HL-60/S4 treated with phorbol 12-myristate 13-acetate at 8.2 ng/mL for 4 days and 3 days (cell line): ENCODE measurements around the gene PDAP1.
"Not testable (repeated sequence)": the region's sequence is repeated elsewhere in the genome, so short reads cannot be mapped to it uniquely, and the experiment has no call there.

ENCODE experiments used
- in situ Hi-C: fragments of 300-500 bp; cut with MboI; formaldehyde crosslinking; loops from 2 replicates; pipeline ENCODE4 v1.15.0; 2022; ENCODE audit warnings: low sequenced_read_pairs

PDAP1 gene

DNA sequence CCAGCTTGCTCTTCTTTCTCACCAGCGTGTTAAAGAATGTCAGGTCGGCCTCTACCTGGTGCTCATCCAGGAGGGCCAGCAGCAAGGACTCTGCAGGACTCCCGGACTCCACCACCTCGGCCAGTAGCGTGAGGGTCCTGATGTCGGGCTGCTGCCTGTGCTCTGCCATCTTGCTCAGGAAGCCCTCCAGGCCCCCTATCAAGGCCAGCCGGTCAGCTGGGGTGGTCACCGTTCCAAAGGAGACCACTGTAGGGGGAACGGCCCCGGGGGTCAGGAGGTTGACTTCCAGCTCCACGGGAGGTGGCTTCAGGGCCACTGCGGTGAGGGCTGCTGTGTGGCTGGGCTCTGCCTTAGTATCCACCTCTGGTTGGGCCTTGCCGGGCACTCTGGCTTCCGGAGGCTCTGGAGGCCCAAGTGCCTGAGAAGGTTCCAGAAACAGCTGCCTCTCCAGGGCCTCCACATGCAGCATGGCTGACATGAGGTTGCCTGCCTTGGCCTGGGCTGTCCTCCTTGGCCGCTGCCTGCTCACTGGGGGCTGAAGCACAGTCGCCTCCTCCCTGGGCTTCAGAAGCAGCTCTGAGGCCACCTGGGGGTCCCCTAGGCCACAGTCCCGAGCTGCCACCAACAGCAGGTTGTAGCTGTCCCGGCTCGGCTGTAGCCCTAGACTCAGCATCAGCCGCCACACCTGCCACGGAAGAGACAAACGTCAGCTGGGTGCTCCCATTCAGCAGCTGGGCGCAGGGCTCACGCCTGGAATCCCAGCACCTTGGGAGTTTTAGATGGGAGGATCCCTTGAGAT lies 16.7 kb upstream of the PDAP1 start:
- in situ Hi-C loops = no loop called here

DNA sequence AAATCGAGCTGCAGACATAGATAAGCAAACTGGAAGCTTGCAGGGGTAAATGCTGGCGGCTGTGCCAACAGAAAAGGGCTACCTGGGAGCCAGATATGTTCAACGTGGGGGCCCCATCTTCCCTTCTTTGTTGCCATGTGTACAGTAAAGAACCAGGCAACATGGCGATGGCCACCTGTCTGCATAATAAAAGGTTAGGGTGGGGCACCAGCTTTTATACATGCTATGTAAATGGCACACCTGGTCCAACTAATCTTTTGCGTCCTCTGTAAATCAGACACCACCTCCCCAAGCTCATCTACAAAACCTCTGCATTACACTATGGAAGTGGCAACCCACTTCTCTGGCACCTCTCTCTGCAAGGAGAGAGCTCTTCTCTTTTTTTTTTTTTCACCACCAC lies 14.2 kb upstream of the PDAP1 start:
- in situ Hi-C loops = no loop called here

DNA sequence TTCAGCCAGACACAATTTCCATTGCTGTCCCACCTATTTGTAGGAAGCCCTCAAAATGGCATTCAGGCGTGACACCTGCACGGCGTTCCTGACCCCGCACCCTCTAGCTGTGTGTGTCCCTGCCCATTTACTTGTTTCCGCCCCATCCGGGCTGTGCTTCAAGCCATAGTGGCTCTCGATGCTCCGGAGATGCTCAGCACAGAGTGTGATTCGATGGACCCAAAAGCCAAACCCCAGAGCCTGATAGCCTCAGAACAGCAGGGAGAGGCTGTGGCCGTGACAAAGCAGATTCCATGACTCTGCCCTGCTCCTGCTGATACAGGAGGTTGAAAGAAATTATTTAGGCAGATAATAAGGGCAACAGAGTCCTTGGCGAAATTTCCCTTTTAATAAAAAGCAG lies 13.8 kb upstream of the PDAP1 start:
- in situ Hi-C loops = no loop called here

GRCh38 chr7:99420986-99421385 lies 12.6 kb upstream of the PDAP1 start:
- in situ Hi-C loops = no loop called here

DNA sequence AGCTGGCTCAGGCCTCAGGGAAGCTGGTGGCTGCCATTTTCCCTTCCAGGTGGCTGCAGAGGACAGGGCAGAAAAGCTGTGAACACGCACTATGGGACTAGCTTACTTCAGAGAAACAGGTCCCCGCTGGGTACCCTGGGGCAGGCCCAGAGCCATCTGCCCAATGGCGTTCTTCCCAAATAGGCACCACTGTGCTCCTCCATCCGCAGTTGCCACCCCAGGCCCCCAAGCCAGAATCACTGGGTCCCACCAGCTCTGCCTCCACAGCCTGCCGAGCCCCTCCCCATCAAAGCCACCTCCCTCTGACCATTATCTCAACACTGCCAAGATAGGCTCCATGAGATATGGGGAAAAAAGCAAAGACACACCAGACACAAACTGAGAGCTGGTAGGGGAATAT lies 11.8 kb upstream of the PDAP1 start:
- in situ Hi-C loops = no loop called here

DNA sequence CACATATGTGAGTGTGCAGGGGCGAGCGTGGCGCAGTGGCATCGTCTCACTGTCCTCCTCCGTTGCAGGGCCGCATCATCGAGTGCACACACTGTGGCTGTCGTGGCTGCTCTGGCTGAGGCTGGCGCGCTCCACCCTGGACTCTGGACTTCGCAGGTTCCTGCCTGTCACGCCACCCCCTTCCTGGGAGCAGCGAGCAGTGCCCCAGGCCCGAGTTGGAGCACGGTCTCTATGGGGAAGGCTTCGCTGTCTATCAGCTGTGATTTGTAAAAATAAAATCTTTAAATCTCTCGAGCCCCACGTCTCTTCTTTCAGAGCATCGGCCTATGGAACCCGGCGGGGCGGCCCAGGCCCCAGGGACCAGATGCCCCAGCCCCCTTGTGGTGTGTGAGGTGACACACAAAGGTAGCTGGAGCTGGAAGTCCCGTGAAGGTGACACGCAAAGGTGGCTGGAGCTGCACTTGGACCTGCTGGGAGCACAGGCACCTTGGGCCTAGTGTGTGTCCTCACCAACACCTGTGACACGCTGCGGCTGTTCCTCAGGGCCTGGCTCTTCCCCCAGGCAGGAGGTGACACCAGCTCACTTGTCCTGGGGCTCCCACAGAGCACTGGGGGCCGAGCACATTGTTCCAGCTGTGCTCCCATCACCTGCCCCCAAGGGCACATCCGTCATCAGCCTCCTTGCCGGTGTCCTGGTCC lies 11.1 kb upstream of the PDAP1 start:
- in situ Hi-C loops = no loop called here

- in situ Hi-C loops = no loop called here
Observed at GRCh38 chr7:99418260-99418659, 9.9 kb upstream of the PDAP1 start.

- in situ Hi-C loops = not testable (repeated sequence)
Observed at GRCh38 chr7:99415513-99416127, 7.2 kb upstream of the PDAP1 start.

DNA sequence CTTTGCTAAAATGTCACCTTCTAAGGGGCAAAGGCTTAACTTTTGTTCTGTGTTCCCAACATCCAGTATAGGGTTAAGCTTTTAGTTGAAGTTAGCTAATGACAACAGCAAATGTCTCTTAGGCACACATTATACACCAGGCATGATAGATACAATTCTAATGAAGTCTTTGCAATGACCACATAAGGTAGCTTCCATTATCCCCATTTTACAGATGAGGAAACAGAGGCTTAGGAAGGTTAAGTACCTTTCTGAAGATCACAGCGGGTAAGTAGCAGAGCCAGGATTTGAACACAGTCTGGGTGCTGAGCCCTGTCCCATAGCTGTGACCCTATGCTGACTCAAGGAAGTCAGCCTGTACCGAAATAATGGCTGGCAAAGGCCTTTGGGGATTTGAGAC lies 2.2 kb upstream of the PDAP1 start:
- in situ Hi-C loops = no loop called here

GRCh38 chr7:99409806-99410205 lies 1.4 kb upstream of the PDAP1 start:
- in situ Hi-C loops = no loop called here

DNA sequence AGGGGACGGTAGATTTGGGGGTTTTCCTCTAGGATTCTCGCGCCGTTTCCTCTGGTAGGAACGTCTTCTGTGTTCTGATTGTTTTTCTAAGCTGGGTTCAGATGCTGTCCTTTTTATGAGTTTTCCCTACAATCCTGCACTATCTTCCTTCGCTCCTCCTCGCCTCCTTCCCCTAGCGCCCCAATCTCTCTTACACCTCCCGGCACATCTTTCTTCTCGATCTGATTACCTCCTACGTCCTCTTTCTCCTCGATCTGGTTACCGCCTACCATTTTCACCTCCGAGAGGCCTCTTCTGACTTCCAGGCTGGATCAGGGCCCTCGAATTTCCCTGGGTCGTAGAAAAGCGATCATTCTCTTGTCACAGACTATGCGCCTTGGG lies 785 bp upstream of the PDAP1 start:
- in situ Hi-C loops = no loop called here

- in situ Hi-C loops = no loop called here
Observed at GRCh38 chr7:99407872-99408378, 472 bp downstream of the PDAP1 start.

DNA sequence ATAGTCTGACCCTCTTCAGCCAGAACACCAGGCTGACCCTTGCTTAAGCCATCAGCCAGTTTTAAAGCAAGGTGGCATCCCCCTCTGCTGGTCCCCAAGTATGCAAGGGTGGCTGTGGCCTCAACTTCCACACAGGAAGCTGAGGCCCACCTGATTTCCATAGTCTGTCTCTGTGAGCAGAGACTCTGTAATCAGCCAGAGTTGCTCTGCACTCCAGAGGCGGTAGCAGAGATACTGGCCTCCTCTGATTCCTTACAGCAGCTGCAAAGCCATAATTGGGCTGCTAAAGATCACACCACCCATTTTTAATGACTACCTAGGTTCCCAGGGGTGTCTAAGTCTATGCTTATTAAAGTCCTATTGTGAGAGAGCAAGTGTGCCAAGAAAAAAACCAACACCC lies 1.8 kb downstream of the PDAP1 start:
- in situ Hi-C loops = no loop called here

DNA sequence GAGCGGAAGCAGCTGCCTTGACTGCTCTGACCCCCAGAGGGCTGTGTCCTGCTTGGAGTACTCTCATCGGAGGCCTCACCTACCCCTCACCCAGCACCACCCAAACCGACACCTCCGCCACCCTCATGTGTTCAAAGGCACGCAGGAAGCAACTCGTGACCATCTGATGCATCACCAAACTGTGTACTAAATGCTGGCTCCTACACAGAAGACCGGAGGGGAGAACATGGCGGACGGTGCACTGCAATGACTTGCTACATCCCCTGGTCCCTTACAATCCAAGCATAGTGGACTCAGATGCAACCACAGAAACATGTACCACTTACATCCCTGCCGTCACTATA lies 3.4 kb downstream of the PDAP1 start:
- in situ Hi-C loops = no loop called here

DNA sequence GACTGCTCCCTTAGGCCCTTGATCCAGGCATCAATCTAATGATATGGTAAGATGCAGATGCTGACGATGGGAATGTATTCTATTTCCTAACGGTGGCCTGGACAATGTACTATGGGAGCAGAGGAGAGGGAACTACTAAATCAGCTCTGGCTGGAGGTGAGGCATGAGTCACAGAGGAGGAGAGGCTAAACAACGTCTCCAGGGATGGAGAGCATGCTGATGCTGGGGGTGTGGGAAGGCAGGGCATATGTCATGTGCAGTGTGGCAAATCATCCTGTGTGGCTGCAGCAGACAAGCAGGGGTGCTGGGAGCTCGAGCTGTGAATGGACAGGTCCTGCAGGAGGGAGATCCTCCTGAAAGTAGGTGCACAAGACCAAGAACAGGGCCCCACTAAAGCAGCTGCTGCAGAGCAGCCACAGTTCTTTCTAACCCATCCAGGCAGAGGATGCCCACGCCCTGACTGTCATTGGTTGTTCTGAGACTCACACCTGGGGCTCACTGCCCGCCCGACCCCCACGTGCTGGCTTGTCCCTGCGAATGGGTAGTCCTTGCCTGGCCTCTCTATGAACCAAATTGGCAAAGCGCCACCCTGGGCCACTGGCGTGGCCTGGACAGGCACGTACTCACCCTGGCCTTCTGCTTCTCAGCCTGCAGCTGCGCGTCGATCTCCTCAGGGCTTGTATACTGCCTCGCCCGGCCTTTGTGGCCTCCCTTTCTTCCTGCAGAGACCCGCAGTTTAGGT lies 4.0 kb downstream of the PDAP1 start:
- in situ Hi-C loops = no loop called here

- in situ Hi-C loops = no loop called here
Observed at GRCh38 chr7:99403764-99404163, 4.6 kb downstream of the PDAP1 start.

GRCh38 chr7:99402854-99403253 lies 5.5 kb downstream of the PDAP1 start:
- in situ Hi-C loops = no loop called here

DNA sequence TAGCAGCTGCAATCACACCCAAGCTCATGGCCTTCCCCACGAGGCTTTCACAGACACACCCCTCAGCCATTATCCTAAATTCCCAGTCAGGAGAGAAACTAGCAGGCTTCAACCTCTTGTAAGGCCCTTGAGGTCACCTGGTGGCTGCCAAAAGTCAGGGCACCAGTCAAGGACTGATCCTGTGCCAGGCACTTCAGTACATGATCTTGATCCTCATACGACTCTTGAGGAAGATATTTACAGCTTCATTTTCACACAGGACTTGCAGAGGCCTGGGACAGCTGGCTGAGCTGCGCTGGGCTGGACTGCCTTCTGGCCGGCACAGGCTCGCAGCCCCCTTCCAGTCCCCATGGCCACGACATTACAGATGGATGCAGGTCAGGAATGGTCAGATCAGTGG lies 8.8 kb downstream of the PDAP1 start:
- in situ Hi-C loops = no loop called here

- in situ Hi-C loops = no loop called here
Observed at GRCh38 chr7:99398891-99399445, 9.4 kb downstream of the PDAP1 start.

DNA sequence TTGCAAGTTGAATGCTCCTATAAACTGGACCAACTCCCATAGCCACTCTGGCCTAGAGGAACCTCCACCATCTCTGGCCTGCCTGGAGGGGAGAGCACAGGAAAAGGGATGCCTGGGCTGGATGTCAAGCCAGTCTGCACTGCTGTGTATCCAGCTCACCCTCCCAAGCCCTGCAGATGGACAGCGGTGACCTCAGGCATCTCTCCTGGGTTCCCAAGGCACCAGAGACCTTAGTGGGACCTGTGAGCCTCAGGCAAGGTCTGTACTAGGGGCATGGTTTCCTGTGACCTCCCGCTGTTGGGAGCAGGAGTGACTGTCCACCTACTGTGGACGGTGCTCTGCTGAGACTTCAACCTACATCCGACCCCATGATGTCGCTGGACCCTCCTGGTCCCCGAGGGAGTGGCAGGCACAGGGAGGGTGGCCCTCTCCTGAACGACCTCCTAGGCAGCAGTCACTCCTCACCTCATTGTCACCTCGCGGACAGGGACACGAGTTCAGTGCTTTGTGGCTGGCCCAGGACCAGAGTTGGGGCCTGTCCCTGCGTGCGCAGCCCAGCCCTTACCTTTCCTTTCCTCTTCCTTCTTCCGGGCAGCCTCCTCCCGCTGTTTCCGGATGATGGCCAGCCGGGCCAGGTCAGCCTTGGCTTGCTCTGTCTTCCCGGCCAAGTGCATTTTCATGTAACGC lies 11.0 kb downstream of the PDAP1 start:
- in situ Hi-C loops = no loop called here
